GM23338 (cell line): ENCODE results near the gene PLEKHG4B. TPM values are rescaled to one million over a fixed set of nuclear protein-coding genes. Genes with fewer than 3 reads are reported as not detected.

Experiments
- ATAC-seq: fragments of 200-7000 bp; cut with Tn5 transposase; 3 replicates; pipeline ENCODE4 v1.9.1; 2020
- DNase-seq: peaks from one replicate; pipeline ENCODE4 v3.0.0-alpha.2; 2015; ENCODE audit warnings: low spot score
- H2AFZ ChIP-seq: fragments of 200-600 bp; sonication (generic); 2 replicates; pipeline ENCODE4 v1.8.0; 2016; ENCODE audit warnings: antibody characterized with exemption, mild to moderate bottlenecking, moderate library complexity
- H3F3A ChIP-seq: fragments of 200-600 bp; sonication (generic); replicated peaks from 2 replicates; pipeline ENCODE4 v1.8.0; 2017; ENCODE audit warnings: antibody characterized with exemption, mixed run types, low read depth
- H3K27ac ChIP-seq: fragments of 200-600 bp; sonication (generic); 2 replicates; pipeline ENCODE4 v1.6.1; 2016; ENCODE audit warnings: low read depth
- H3K27me3 ChIP-seq: fragments of 200-600 bp; sonication (generic); 2 replicates; pipeline ENCODE4 v1.8.0; 2016; ENCODE audit warnings: mild to moderate bottlenecking, mixed run types, moderate library complexity; ENCODE audit not compliant: insufficient read depth
- H3K36me3 ChIP-seq: fragments of 200-600 bp; sonication (generic); 2 replicates; pipeline ENCODE4 v1.8.0; 2016; ENCODE audit warnings: mild to moderate bottlenecking; ENCODE audit not compliant: insufficient read depth
- H3K4me1 ChIP-seq: fragments of 200-600 bp; sonication (generic); 2 replicates; pipeline ENCODE4 v1.8.0; 2016; ENCODE audit warnings: mild to moderate bottlenecking, moderate library complexity; ENCODE audit not compliant: insufficient read depth
- H3K4me2 ChIP-seq: fragments of 200-600 bp; sonication (generic); 2 replicates; pipeline ENCODE4 v1.7.1; 2017; ENCODE audit warnings: mixed run types
- H3K4me3 ChIP-seq: fragments of 200-600 bp; sonication (generic); 2 replicates; pipeline ENCODE4 v1.6.1; 2016; ENCODE audit warnings: mixed run types
- H3K79me2 ChIP-seq: fragments of 200-600 bp; sonication (generic); replicated peaks from 2 replicates; pipeline ENCODE4 v1.8.0; 2017; ENCODE audit warnings: mild to moderate bottlenecking; ENCODE audit not compliant: insufficient read depth
- H3K9me2 ChIP-seq: fragments of 200-600 bp; sonication (generic); 2 replicates; pipeline ENCODE4 v1.8.0; 2017; ENCODE audit not compliant: insufficient read depth
- H4K20me1 ChIP-seq: fragments of 200-600 bp; sonication (generic); replicated peaks from 2 replicates; pipeline ENCODE4 v1.8.0; 2017; ENCODE audit warnings: mild to moderate bottlenecking; ENCODE audit not compliant: insufficient read depth
- H3K27ac Mint-ChIP-seq: 2 replicates; pipeline ENCODE4 v1.8.0; 2020; ENCODE audit warnings: inconsistent platforms, mild to moderate bottlenecking, moderate library complexity, mixed read lengths
- H3K27me3 Mint-ChIP-seq: 3 replicates; pipeline ENCODE4 v1.8.0; 2022; ENCODE audit warnings: low read depth, mild to moderate bottlenecking, moderate library complexity, mixed read lengths, inconsistent platforms; ENCODE audit not compliant: insufficient read depth, poor library complexity
- H3K36me3 Mint-ChIP-seq: 3 replicates; pipeline ENCODE4 v1.8.0; 2021; ENCODE audit warnings: low read depth, mild to moderate bottlenecking, inconsistent platforms, moderate library complexity, mixed read lengths
- H3K4me1 Mint-ChIP-seq: 3 replicates; pipeline ENCODE4 v1.8.0; 2020; ENCODE audit warnings: mild to moderate bottlenecking, inconsistent platforms, mixed read lengths
- H3K4me3 Mint-ChIP-seq: 3 replicates; pipeline ENCODE4 v1.8.0; 2021; ENCODE audit warnings: moderate library complexity, mild to moderate bottlenecking, inconsistent platforms, mixed read lengths
- H3K9me3 Mint-ChIP-seq: 3 replicates; pipeline ENCODE4 v1.8.0; 2020; ENCODE audit warnings: moderate library complexity, mild to moderate bottlenecking, inconsistent platforms, mixed read lengths
- EZH2 ChIP-seq: fragments of 200-600 bp; sonication (generic); IDR thresholded peaks from one replicate; pipeline ENCODE4 v1.8.0; 2017; ENCODE audit warnings: antibody characterized with exemption, mild to moderate bottlenecking, low read depth; ENCODE audit not compliant: unreplicated experiment
- EZH2phosphoT487 ChIP-seq: fragments of 200-600 bp; sonication (generic); IDR thresholded peaks from one replicate; pipeline ENCODE4 v1.8.1; 2018; ENCODE audit warnings: antibody characterized with exemption; ENCODE audit not compliant: unreplicated experiment
- STAT1 ChIP-seq: IDR thresholded peaks from one replicate; pipeline ENCODE4 v1.6.1; 2016; ENCODE audit warnings: antibody characterized with exemption; ENCODE audit not compliant: unreplicated experiment
- ZNF114 ChIP-seq: fragments of 250-450 bp; sonication (Bioruptor Pico); IDR thresholded peaks from 2 replicates; pipeline ENCODE4 v1.5.0; 2020; ENCODE audit warnings: mild to moderate bottlenecking, moderate library complexity
- ZNF331 ChIP-seq: fragments of 250-450 bp; sonication (Bioruptor Pico); IDR thresholded peaks from 2 replicates; pipeline ENCODE4 v1.5.0; 2020; ENCODE audit warnings: low read depth, mild to moderate bottlenecking, moderate library complexity
- polyA plus RNA-seq: library from polyadenylated mRNA; unstranded; fragments of >200 nt; fragmentation: Nextera tagmentation; extraction: Ambion mirVana; gene quantifications from 2 replicates; pipeline ENCODE4 v1.2.1, GENCODE V29; 2016
- total RNA-seq: library from RNA; depleted of rRNA; stranded (reverse); fragments of >200 nt; shearing (Covaris generic); gene quantifications from 2 replicates; pipeline ENCODE4 v1.2.3, GENCODE V29; 2014
- TF ChIP-seq, protein P1 (sequence below), 2 experiments: fragments of 200-600 bp in 1 of 2; sonication (generic) in 1 of 2; conservative IDR thresholded peaks; 2 replicates each; pipeline versions ENCODE4 v1.5.1 to v1.6.1; 2016 to 2017; ENCODE audit warnings: antibody characterized with exemption in 2 of 2, low read depth in 2 of 2, mild to moderate bottlenecking in 2 of 2, moderate library complexity in 1 of 2

PLEKHG4B gene
- total and polyA plus RNA-seq, 2 experiments from 2014 or later = 33.5 to 54.8 TPM

DNA sequence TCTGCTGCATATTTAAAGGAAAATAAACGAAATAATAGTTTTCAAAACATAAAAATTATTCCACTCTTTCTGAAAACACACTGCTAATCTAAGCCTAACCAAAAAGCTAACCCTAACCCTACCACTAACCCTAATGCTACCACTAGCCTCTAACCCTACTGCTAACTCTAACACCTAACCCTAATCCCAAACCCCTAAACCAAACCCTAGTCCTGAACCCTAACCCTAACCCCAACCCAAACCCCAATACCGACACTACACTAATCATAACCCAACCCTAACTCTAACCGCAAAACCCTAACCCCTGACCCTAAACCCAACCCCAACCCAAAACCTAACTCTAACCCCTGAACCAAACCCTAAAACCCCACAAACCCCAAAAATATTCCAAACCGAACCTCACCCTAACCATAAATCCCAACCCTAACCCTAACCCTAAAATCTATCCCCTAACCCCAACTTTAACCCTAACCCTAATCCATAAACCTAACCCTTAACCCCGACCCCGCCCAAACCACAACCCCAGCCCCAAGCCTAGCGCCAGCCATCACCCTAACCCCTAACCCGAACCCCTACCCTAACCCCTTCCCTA lies 41.9 kb upstream of the PLEKHG4B start:
- H3K4me2 ChIP-seq = peak overlapping the region; percentile 85; the same call in 1 of the 2 replicates
- peak overlapping the region; percentile 66; the same call in 1 of the 2 replicates for H3K4me3 ChIP-seq
- peaks cover 4% of the 10 kb centered on the region for H3F3A ChIP-seq
- peaks cover 31% of the 10 kb centered on the region for H3K27me3 Mint-ChIP-seq
- H3K4me3 Mint-ChIP-seq = no peak overlapping the region
- H3K9me3 Mint-ChIP-seq = no peaks in the 10 kb centered on the region; the same call in 2 of the 3 replicates
- no peak overlapping the region for H3K27ac ChIP-seq
- peaks cover 89% of the 10 kb centered on the region for H3K27me3 ChIP-seq
- no peaks in the 10 kb centered on the region for H3K79me2 ChIP-seq
- peaks cover 10% of the 10 kb centered on the region for H3K4me1 Mint-ChIP-seq
- H3K9me2 ChIP-seq = no peaks in the 10 kb centered on the region
- H2AFZ ChIP-seq = no peak overlapping the region
- H3K4me1 ChIP-seq = peaks cover 19% of the 10 kb centered on the region; the same call in 1 of the 2 replicates
- ATAC-seq = no peak
- no peaks in the 10 kb centered on the region for H3K36me3 ChIP-seq
- DNase-seq = no peak
- H3K36me3 Mint-ChIP-seq = no peaks in the 10 kb centered on the region
- H4K20me1 ChIP-seq = peaks cover 6% of the 10 kb centered on the region
- TF ChIP-seq EZH2 (peak; percentile 36), ZNF114 (CRISPR knock-in tag) (no peak), STAT1 (no peak)
- TF ChIP-seq, protein P1, sequence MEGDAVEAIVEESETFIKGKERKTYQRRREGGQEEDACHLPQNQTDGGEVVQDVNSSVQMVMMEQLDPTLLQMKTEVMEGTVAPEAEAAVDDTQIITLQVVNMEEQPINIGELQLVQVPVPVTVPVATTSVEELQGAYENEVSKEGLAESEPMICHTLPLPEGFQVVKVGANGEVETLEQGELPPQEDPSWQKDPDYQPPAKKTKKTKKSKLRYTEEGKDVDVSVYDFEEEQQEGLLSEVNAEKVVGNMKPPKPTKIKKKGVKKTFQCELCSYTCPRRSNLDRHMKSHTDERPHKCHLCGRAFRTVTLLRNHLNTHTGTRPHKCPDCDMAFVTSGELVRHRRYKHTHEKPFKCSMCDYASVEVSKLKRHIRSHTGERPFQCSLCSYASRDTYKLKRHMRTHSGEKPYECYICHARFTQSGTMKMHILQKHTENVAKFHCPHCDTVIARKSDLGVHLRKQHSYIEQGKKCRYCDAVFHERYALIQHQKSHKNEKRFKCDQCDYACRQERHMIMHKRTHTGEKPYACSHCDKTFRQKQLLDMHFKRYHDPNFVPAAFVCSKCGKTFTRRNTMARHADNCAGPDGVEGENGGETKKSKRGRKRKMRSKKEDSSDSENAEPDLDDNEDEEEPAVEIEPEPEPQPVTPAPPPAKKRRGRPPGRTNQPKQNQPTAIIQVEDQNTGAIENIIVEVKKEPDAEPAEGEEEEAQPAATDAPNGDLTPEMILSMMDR (conservative IDR thresholded peaks at IDR 0.05; ENCODE audit: low read depth in 2 of 2) = no peak
- H3K27ac Mint-ChIP-seq = no peak overlapping the region

DNA sequence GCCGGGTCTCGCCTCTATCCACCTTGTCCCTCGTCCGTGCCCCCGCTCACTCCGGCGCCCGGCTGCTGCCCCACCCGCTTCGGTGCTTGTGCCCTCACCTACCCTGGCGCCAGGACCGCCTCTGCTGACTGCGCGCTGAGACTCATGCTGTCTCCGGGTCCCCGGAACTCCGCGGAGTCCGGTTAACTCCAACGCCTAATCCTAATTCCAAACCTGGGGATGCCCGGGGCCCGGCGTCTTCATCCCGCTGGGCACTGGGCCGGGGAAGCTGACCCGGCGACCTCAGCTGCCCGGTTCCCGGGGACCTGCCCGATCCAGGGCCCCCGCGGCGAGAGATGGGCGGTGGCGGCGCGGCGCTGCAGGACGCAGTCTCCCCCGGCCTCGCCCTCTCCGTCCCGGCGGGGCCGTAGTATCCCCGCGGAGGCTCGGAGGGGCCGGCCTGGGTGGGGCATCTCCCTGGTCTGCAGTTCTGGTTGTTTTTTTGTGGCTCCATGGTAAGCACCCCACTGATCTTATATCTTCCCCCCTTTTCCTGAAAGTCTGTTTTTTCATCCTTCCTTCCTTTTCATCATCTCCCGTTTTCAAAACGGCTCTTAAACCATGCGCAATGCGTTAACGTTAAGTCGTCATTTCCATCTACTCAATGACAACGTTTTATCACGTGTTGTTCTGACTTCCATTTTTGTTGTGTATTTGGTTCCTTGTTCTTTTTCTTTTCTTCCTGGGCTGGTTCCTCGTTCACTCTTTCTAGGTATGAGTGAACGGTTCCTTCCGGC lies 41.1 kb upstream of the PLEKHG4B start:
- no peaks in the 10 kb centered on the region for H3K36me3 Mint-ChIP-seq
- H3K4me1 Mint-ChIP-seq = peaks cover 16% of the 10 kb centered on the region
- peak overlapping the region; percentile 66 for H2AFZ ChIP-seq

DNA sequence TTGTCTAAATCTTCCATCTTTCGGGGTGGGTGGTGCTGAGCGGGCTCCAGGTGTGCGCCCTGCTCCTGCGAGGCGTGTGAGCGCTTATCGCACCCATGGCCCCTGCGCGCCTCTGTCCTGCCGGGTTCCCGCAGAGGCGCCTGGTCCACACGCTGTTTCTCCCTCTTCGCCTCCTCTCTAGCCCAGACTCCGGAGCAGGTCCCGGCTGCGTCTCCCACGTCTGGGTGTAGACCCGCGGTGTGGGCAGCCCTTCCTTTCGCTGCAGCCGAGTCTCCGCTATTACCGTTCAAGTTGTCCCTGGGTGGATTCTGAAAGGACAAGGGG lies 40.5 kb upstream of the PLEKHG4B start:
- peak overlapping the region; percentile 85 for H3K4me2 ChIP-seq

More for the DNA sequence above, 41.1 kb upstream of the PLEKHG4B start:
- H3K4me2 ChIP-seq = peak overlapping the region; percentile 85
- H3K27me3 ChIP-seq = peaks cover 80% of the 10 kb centered on the region
- no peaks in the 10 kb centered on the region; the same call in 1 of the 2 replicates for H3K79me2 ChIP-seq
- ATAC-seq (no peak), DNase-seq (peak; percentile 63)
- Mint-ChIP-seq H3K9me3 (no peaks in the 10 kb centered on the region; the same call in 2 of the 3 replicates), H3K4me3 (0 out of 3 replicates have a peak overlapping the region, but pooled peaks have one; percentile 14), H3K27me3 (peaks cover 33% of the 10 kb centered on the region), H3K27ac (no peak overlapping the region)
- peak overlapping the region; percentile 66 for H3K4me3 ChIP-seq
- H3K27ac ChIP-seq = no peak overlapping the region
- H3K36me3 ChIP-seq = no peaks in the 10 kb centered on the region
- H4K20me1 ChIP-seq = peaks cover 11% of the 10 kb centered on the region
- TF ChIP-seq STAT1 (no peak), EZH2 (peak; percentile 56)
- no peaks in the 10 kb centered on the region for H3K9me2 ChIP-seq
- H3F3A ChIP-seq = peaks cover 4% of the 10 kb centered on the region
- H3K4me1 ChIP-seq = peaks cover 19% of the 10 kb centered on the region; the same call in 1 of the 2 replicates

More for the DNA sequence above, 40.5 kb upstream of the PLEKHG4B start:
- Mint-ChIP-seq H3K4me3 (0 out of 3 replicates have a peak overlapping the region, but pooled peaks have one; percentile 14), H3K4me1 (peaks cover 19% of the 10 kb centered on the region), H3K36me3 (no peaks in the 10 kb centered on the region), H3K27me3 (peaks cover 33% of the 10 kb centered on the region), H3K27ac (no peak overlapping the region), H3K9me3 (no peaks in the 10 kb centered on the region; the same call in 2 of the 3 replicates)
- peak overlapping the region; percentile 66 for H2AFZ ChIP-seq
- H3K9me2 ChIP-seq = no peaks in the 10 kb centered on the region
- H3K79me2 ChIP-seq = no peaks in the 10 kb centered on the region; the same call in 1 of the 2 replicates
- peaks cover 19% of the 10 kb centered on the region; the same call in 1 of the 2 replicates for H3K4me1 ChIP-seq
- ATAC-seq (no peak), DNase-seq (no peak)
- H3K27me3 ChIP-seq = peaks cover 75% of the 10 kb centered on the region
- peaks cover 4% of the 10 kb centered on the region for H3F3A ChIP-seq
- no peaks in the 10 kb centered on the region for H3K36me3 ChIP-seq
- TF ChIP-seq ZNF331 (CRISPR knock-in tag) (no peak), EZH2phosphoT487 (peak; percentile 38)
- no peak overlapping the region for H3K27ac ChIP-seq
- H4K20me1 ChIP-seq = peaks cover 11% of the 10 kb centered on the region
- peak overlapping the region; percentile 66 for H3K4me3 ChIP-seq
